Neuronal stem cell (in vitro differentiated cells): ENCODE results near the gene HOXC12.
A peak's percentile ranks its signal among the peaks of the same experiment; 100 is the strongest.

ENCODE experiments used
- DNase-seq: peaks from one replicate; pipeline ENCODE4 v3.0.0-alpha.2; 2013; ENCODE audit warnings: low spot score
- H2AFZ ChIP-seq: one replicate; pipeline ENCODE4 v1.6.1; 2013; ENCODE audit warnings: mild to moderate bottlenecking, low read length, inconsistent platforms
- H2AK5ac ChIP-seq: 2 replicates; pipeline ENCODE4 v1.6.1; 2013; ENCODE audit warnings: low read depth, mild to moderate bottlenecking, inconsistent platforms, low read length, moderate library complexity, mixed read lengths
- H2BK120ac ChIP-seq: 2 replicates; pipeline ENCODE4 v1.6.1; 2013; ENCODE audit warnings: low read depth, mild to moderate bottlenecking, inconsistent platforms, low read length, moderate library complexity, mixed read lengths
- H2BK12ac ChIP-seq: one replicate; pipeline ENCODE4 v1.6.1; 2013; ENCODE audit warnings: low read length, inconsistent platforms
- H2BK15ac ChIP-seq: 2 replicates; pipeline ENCODE4 v1.6.1; 2013; ENCODE audit warnings: mild to moderate bottlenecking, low read length, inconsistent platforms, mixed read lengths
- H2BK5ac ChIP-seq: one replicate; pipeline ENCODE4 v1.6.1; 2013; ENCODE audit warnings: inconsistent platforms, mild to moderate bottlenecking, low read length, moderate library complexity
- H3K14ac ChIP-seq: one replicate; pipeline ENCODE4 v1.6.1; 2013; ENCODE audit warnings: low read length, inconsistent platforms
- H3K18ac ChIP-seq: 2 replicates; pipeline ENCODE4 v1.6.1; 2013; ENCODE audit warnings: low read length, inconsistent platforms
- H3K23ac ChIP-seq: 2 replicates; pipeline ENCODE4 v1.6.1; 2013; ENCODE audit warnings: low read depth, mild to moderate bottlenecking, mixed read lengths, low read length, inconsistent platforms; ENCODE audit not compliant: poor library complexity
- H3K27ac ChIP-seq: replicated peaks from 3 replicates; pipeline ENCODE4 v1.5.1; 2013; ENCODE audit warnings: low read length, inconsistent platforms
- H3K27me3 ChIP-seq, 3 experiments: 2 replicates each; pipeline ENCODE4 v1.6.1; 2013; ENCODE audit warnings: low read length in 3 of 3, mild to moderate bottlenecking in 2 of 3, inconsistent platforms in 1 of 3, low read depth in 1 of 3, mixed read lengths in 1 of 3, moderate library complexity in 1 of 3; ENCODE audit not compliant: control insufficient read depth in 3 of 3, insufficient read depth in 3 of 3
- H3K36me3 ChIP-seq, 2 donors: replicated peaks in 1 of 2; 2 replicates each; pipeline ENCODE4 v1.6.1; 2013; ENCODE audit warnings: low read length in 2 of 2; ENCODE audit not compliant: control insufficient read depth in 2 of 2, insufficient read depth in 2 of 2
- H3K4ac ChIP-seq: 2 replicates; pipeline ENCODE4 v1.6.1; 2013; ENCODE audit warnings: inconsistent platforms, mild to moderate bottlenecking, low read length, moderate library complexity
- H3K4me1 ChIP-seq, 2 donors: 1 replicate in 1 of 2; 2 replicates in 1 of 2; pipeline ENCODE4 v1.6.1; 2013; ENCODE audit warnings: low read length in 2 of 2, low read depth in 1 of 2; ENCODE audit not compliant: control insufficient read depth in 2 of 2, insufficient read depth in 1 of 2
- H3K4me2 ChIP-seq: one replicate; pipeline ENCODE4 v1.6.1; 2013; ENCODE audit warnings: mild to moderate bottlenecking, low read length, inconsistent platforms; ENCODE audit not compliant: insufficient read depth, poor library complexity, severe bottlenecking
- H3K4me3 ChIP-seq, 2 donors: 2 replicates each; pipeline ENCODE4 v1.5.1; 2013; ENCODE audit warnings: low read length in 2 of 2, mild to moderate bottlenecking in 2 of 2, inconsistent platforms in 1 of 2, moderate library complexity in 1 of 2
- H3K79me1 ChIP-seq: one replicate; pipeline ENCODE4 v1.6.1; 2013; ENCODE audit warnings: low read depth, mild to moderate bottlenecking, inconsistent platforms, low read length, moderate library complexity
- H3K9ac ChIP-seq: one replicate; pipeline ENCODE4 v1.6.1; 2013; ENCODE audit warnings: mild to moderate bottlenecking, low read depth, low read length, inconsistent platforms; ENCODE audit not compliant: poor library complexity
- H3K9me3 ChIP-seq, 2 donors: replicated peaks in 1 of 2; 2 replicates each; pipeline versions ENCODE3 to v1.6.1; 2013; ENCODE audit warnings: low read length in 2 of 2, mild to moderate bottlenecking in 2 of 2, inconsistent platforms in 1 of 2, low read depth in 1 of 2, mixed read lengths in 1 of 2, moderate library complexity in 1 of 2; ENCODE audit not compliant: control insufficient read depth in 2 of 2, insufficient read depth in 1 of 2
- H4K8ac ChIP-seq: one replicate; pipeline ENCODE4 v1.6.1; 2013; ENCODE audit warnings: low read depth, mild to moderate bottlenecking, inconsistent platforms, low read length, moderate library complexity
- H4K91ac ChIP-seq: one replicate; pipeline ENCODE4 v1.6.1; 2013; ENCODE audit warnings: low read length, low read depth, mild to moderate bottlenecking, inconsistent platforms; ENCODE audit not compliant: poor library complexity
- whole genome bisulfite sequencing, 2 donors: extraction: QIAGEN DNeasy Blood & Tissue Kit; methylation state at CpG; one replicate each; pipeline ENCODE4 v1.1.7; 2013; ENCODE audit warnings: missing lambda C conversion rate in 2 of 2, mixed read lengths in 1 of 2; ENCODE audit not compliant: insufficient read length in 2 of 2, insufficient replicate concordance in 1 of 2; ENCODE audit errors: extremely low coverage in 2 of 2; 5-methylcytosine and 5-hydroxymethylcytosine counted together

HOXC12 gene

GRCh38 chr12:53960187-53961024 is 5.7 kb downstream of the HOXC12 start:
- H4K91ac ChIP-seq = no peak overlapping the region
- H3K9me3 ChIP-seq = peaks cover 0 to 15% of the 10 kb centered on the region in 2 donors
- H4K8ac ChIP-seq = no peak overlapping the region
- no peak overlapping the region for H2BK120ac ChIP-seq
- no peak overlapping the region for H3K18ac ChIP-seq
- no peak for DNase-seq
- H2BK5ac ChIP-seq = no peak overlapping the region
- no peak overlapping the region for H3K9ac ChIP-seq
- H3K23ac ChIP-seq = peak overlapping the region; percentile 82
- no peak overlapping the region for H3K27ac ChIP-seq
- no peak overlapping the region for H2AK5ac ChIP-seq
- H3K14ac ChIP-seq = no peak overlapping the region
- H2AFZ ChIP-seq = peak overlapping the region; percentile 45
- H3K4me2 ChIP-seq = no peak overlapping the region
- peaks cover 67 to 100% (median 97%) of the 10 kb centered on the region in 3 experiments for H3K27me3 ChIP-seq
- H3K36me3 ChIP-seq = no peaks in the 10 kb centered on the region
- H3K4me3 ChIP-seq = no peak overlapping the region
- no CpG with 5 or more reads among the region's 39 CpGs for WGBS, 2 donors
- H3K4ac ChIP-seq = no peak overlapping the region
- no peaks in the 10 kb centered on the region for H3K4me1 ChIP-seq
- H2BK15ac ChIP-seq = no peak overlapping the region
- H3K79me1 ChIP-seq = no peaks in the 10 kb centered on the region
- H2BK12ac ChIP-seq = no peak overlapping the region

- Histone ChIP-seq H3K36me3 (no peaks in the 10 kb centered on the region), H3K18ac (peak overlapping the region; percentile 29), H2BK5ac (no peak overlapping the region), H3K4me1 (no peaks in the 10 kb centered on the region), H3K27me3 (peaks cover 62 to 100% (median 97%) of the 10 kb centered on the region in 3 experiments), H4K8ac (no peak overlapping the region), H2BK12ac (no peak overlapping the region), H2AK5ac (no peak overlapping the region), H3K4ac (no peak overlapping the region), H3K79me1 (no peaks in the 10 kb centered on the region), H3K4me2 (no peak overlapping the region), H3K14ac (no peak overlapping the region), H3K4me3 (no peak overlapping the region), H2AFZ (peak overlapping the region; percentile 45), H3K23ac (peak overlapping the region; percentile 82), H2BK120ac (peak overlapping the region; percentile 32), H2BK15ac (no peak overlapping the region), H3K9me3 (peaks cover 0 to 12% of the 10 kb centered on the region in 2 donors), H3K9ac (no peak overlapping the region), H3K27ac (no peak overlapping the region), H4K91ac (no peak overlapping the region)
- WGBS, 2 donors = no CpG with 5 or more reads among the region's 72 CpGs
- no peak for DNase-seq
These were observed 6.5 kb downstream of the HOXC12 start for GRCh38 chr12:53961025-53961761.

DNA sequence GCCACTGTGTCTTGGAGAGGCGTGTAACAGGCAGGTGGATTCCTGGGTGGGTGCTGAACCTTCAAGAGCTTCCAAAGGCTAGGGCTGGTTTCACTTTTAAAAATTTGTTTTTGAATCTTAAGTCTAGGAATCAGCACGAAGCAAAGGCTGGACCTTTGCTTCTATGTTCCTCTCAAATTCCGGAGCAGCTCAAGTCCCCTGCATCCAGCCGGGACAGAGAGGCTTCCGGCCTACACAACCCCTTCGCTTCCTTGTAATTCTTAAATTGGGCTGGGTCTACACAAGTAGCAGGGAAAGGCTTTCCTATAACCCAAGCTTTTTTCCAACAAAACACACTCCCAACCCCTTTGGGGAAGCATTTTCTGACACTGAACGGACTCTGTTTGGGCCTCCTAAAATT is 8.3 kb downstream of the HOXC12 start:
- peaks cover 60 to 100% (median 97%) of the 10 kb centered on the region in 3 experiments for H3K27me3 ChIP-seq

More for the DNA sequence above, 8.3 kb downstream of the HOXC12 start:
- Histone ChIP-seq H4K91ac (no peak overlapping the region), H2AFZ (no peak overlapping the region), H3K14ac (no peak overlapping the region), H2BK15ac (no peak overlapping the region), H3K36me3 (no peaks in the 10 kb centered on the region), H3K4ac (no peak overlapping the region), H3K79me1 (no peaks in the 10 kb centered on the region), H2AK5ac (no peak overlapping the region), H3K27ac (no peak overlapping the region), H3K23ac (no peak overlapping the region), H3K18ac (no peak overlapping the region), H3K4me2 (no peak overlapping the region), H3K9ac (no peak overlapping the region), H2BK120ac (no peak overlapping the region), H2BK5ac (no peak overlapping the region), H4K8ac (no peak overlapping the region), H3K4me1 (no peaks in the 10 kb centered on the region), H3K9me3 (peaks cover 0 to 5% of the 10 kb centered on the region in 2 donors), H3K4me3 (no peak overlapping the region), H2BK12ac (no peak overlapping the region)
- no CpG with 5 or more reads among the region's 7 CpGs for WGBS, 2 donors
- no peak for DNase-seq
